Epithelial cell of proximal tubule (primary cell): ENCODE data around the gene HS6ST3. TPM values are rescaled to one million over a fixed set of nuclear protein-coding genes. Genes with fewer than 3 reads are reported as not detected.
"Not testable (repeated sequence)": the region's sequence is repeated elsewhere in the genome, so short reads cannot be mapped to it uniquely, and the experiment has no call there.

Source experiments
- DNase-seq: peaks from one replicate; pipeline ENCODE4 v3.0.0-alpha.2; 2011; ENCODE audit warnings: low read depth
- H3K4me3 ChIP-seq: 2 replicates; pipeline ENCODE4 v1.5.1; 2011; ENCODE audit warnings: low read depth, mild to moderate bottlenecking, low read length
- total RNA-seq: library from RNA; depleted of rRNA; stranded (reverse); fragments of >200 nt; gene quantifications from 2 replicates; pipeline ENCODE4 v1.2.3, GENCODE V29; 2015
- TF ChIP-seq, protein P1 (sequence below): conservative IDR thresholded peaks from 2 replicates; pipeline ENCODE4 v1.5.1; 2012; ENCODE audit warnings: low read depth, mild to moderate bottlenecking, low read length

HS6ST3 gene
- total RNA-seq, 1 donor from 2014 or later = 0.29 TPM

GRCh38 chr13:96100457-96101220 lies 10.7 kb downstream of the HS6ST3 start:
- no peak overlapping the region for H3K4me3 ChIP-seq
- DNase-seq = no peak
- TF ChIP-seq, protein P1, sequence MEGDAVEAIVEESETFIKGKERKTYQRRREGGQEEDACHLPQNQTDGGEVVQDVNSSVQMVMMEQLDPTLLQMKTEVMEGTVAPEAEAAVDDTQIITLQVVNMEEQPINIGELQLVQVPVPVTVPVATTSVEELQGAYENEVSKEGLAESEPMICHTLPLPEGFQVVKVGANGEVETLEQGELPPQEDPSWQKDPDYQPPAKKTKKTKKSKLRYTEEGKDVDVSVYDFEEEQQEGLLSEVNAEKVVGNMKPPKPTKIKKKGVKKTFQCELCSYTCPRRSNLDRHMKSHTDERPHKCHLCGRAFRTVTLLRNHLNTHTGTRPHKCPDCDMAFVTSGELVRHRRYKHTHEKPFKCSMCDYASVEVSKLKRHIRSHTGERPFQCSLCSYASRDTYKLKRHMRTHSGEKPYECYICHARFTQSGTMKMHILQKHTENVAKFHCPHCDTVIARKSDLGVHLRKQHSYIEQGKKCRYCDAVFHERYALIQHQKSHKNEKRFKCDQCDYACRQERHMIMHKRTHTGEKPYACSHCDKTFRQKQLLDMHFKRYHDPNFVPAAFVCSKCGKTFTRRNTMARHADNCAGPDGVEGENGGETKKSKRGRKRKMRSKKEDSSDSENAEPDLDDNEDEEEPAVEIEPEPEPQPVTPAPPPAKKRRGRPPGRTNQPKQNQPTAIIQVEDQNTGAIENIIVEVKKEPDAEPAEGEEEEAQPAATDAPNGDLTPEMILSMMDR = no peak

GRCh38 chr13:96104516-96104915 lies 14.6 kb downstream of the HS6ST3 start:
- no peak overlapping the region for H3K4me3 ChIP-seq
- no peak for DNase-seq
- TF ChIP-seq, protein P1 = no peak

GRCh38 chr13:96108072-96108471 lies 18.2 kb downstream of the HS6ST3 start:
- DNase-seq, H3K4me3 ChIP-seq: not testable (repeated sequence)

GRCh38 chr13:96109125-96109524 lies 19.2 kb downstream of the HS6ST3 start:
- no peak for DNase-seq
- no peak overlapping the region for H3K4me3 ChIP-seq
- TF ChIP-seq, protein P1 = no peak

- H3K4me3 ChIP-seq = no peak overlapping the region
- DNase-seq = no peak
- TF ChIP-seq, protein P1 = no peak
Observed at GRCh38 chr13:96112936-96113335, 23.0 kb downstream of the HS6ST3 start.

GRCh38 chr13:96115368-96115767 lies 25.5 kb downstream of the HS6ST3 start:
- not testable (repeated sequence) for H3K4me3 ChIP-seq, DNase-seq

DNA sequence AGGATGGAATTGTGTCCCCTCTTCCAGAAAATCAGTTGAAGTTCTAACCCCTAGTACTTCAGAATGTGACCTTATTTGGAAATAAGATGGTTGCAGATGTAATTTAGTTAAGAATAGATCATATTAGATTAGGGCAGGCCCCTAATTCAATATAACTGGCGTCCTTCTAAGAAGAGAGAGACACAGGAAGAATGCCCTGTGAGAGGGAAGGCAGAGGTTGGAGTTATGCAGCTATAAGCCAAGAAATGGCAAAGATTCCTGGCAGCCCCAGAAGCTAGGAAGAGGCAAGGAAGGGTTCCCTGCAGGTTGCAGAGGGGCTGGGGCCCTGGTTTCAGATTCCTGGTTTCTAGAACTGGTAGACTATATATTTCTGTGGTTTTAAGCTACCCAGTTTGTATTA lies 30.0 kb downstream of the HS6ST3 start:
- TF ChIP-seq, protein P1 = no peak
- H3K4me3 ChIP-seq = no peak overlapping the region
- DNase-seq = no peak

DNA sequence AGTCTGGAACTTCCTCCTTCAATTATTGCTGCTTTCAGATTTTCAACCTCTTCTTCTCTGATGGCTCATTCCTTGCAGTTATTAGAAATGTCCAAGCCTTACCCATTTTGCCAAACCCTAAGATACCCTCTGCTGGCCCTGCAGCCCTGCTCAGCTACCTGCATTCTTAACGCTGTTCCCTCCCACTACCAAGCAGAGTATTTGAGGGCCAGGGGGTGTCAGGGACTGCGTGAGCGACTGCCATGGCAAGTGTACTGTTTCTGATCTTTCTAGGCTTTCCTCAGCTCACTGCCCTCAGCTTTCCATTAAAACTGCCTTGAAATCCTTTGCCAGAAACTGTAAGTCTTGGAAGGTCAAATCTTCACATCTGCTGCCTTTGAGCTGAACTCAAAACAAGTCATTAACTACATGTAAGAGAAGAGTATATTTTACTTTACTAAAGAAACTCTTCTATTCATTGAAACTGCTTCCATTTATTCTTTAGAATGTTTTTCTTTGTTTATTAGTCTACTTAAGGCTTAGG lies 41.0 kb downstream of the HS6ST3 start:
- TF ChIP-seq, protein P1 = no peak
- H3K4me3 ChIP-seq = no peak overlapping the region
- DNase-seq = no peak
